K562 (cell line): Measurements from ENCODE around the gene KPNB1. TPM values are rescaled to one million over a fixed set of nuclear protein-coding genes. Genes with fewer than 3 reads are reported as not detected.

Experiments used
- BCOR ChIP-seq: fragments of 450-650 bp; IDR thresholded peaks from 2 replicates; pipeline ENCODE4 v1.6.1; 2016
- CCNT2 ChIP-seq: IDR thresholded peaks from 2 replicates; pipeline ENCODE4 v1.6.1; 2011; ENCODE audit warnings: borderline replicate concordance, low read depth, mild to moderate bottlenecking, moderate library complexity, mixed read lengths, low read length; ENCODE audit not compliant: insufficient read length; ENCODE audit errors: extremely low read depth
- CSDE1 ChIP-seq, 2 experiments: fragments of 450-650 bp; IDR thresholded peaks; 2 replicates each; pipeline ENCODE4 v1.6.1; 2016; ENCODE audit warnings: mild to moderate bottlenecking in 1 of 2
- ELK3 ChIP-seq: fragments of 450-650 bp; formaldehyde crosslinking; IDR thresholded peaks from 2 replicates; pipeline ENCODE4 v1.4.0; 2020; ENCODE audit warnings: mild to moderate bottlenecking
- HDAC6 ChIP-seq: IDR thresholded peaks from 2 replicates; pipeline ENCODE4 v1.6.1; 2012; ENCODE audit warnings: low read depth, mild to moderate bottlenecking, control low read depth, inconsistent platforms, low read length, moderate library complexity
- HNRNPK ChIP-seq: fragments of 200-400 bp; formaldehyde crosslinking; IDR thresholded peaks from one replicate; pipeline ENCODE4 v1.6.1; 2018; ENCODE audit warnings: mild to moderate bottlenecking, low read depth, low read length; ENCODE audit not compliant: poor library complexity, severe bottlenecking
- MNT ChIP-seq, 2 experiments: fragments of 450-650 bp; conservative IDR thresholded peaks; 2 replicates each; pipeline ENCODE4 v1.6.1; 2017; ENCODE audit warnings: mild to moderate bottlenecking in 2 of 2, moderate library complexity in 2 of 2
- RBM34 ChIP-seq: fragments of 200-400 bp; formaldehyde crosslinking; IDR thresholded peaks from 2 replicates; pipeline ENCODE4 v1.6.1; 2018; ENCODE audit warnings: low read length, borderline replicate concordance; ENCODE audit not compliant: insufficient read depth
- REST ChIP-seq, 2 experiments: fragments of 450-650 bp; formaldehyde crosslinking in 1 of 2; IDR thresholded peaks; 2 replicates each; pipeline versions ENCODE4 v1.4.0 to v1.6.1; 2014 to 2020; ENCODE audit warnings: mild to moderate bottlenecking in 2 of 2, borderline replicate concordance in 1 of 2, low read depth in 1 of 2
- SP2 ChIP-seq: IDR thresholded peaks from 2 replicates; pipeline ENCODE4 v1.6.1; 2011; ENCODE audit warnings: mild to moderate bottlenecking, low read depth, low read length, moderate library complexity; ENCODE audit not compliant: poor library complexity, severe bottlenecking; ENCODE audit errors: extremely low read depth
- SRSF1 ChIP-seq: fragments of 200-400 bp; formaldehyde crosslinking; IDR thresholded peaks from 2 replicates; pipeline ENCODE4 v1.6.1; 2017; ENCODE audit warnings: mild to moderate bottlenecking, low read depth, low read length, moderate library complexity
- STAT5A ChIP-seq: IDR thresholded peaks from 2 replicates; pipeline ENCODE4 v1.6.1; 2012; ENCODE audit warnings: low read length, inconsistent platforms, borderline replicate concordance
- TBP ChIP-seq: optimal IDR thresholded peaks from 2 replicates; pipeline ENCODE3; 2011; ENCODE audit warnings: low read depth, low read length, improper control_type of control experiment
- U2AF1 ChIP-seq: fragments of 200-400 bp; formaldehyde crosslinking; optimal IDR thresholded peaks from 2 replicates; pipeline ENCODE3; 2017; ENCODE audit warnings: mild to moderate bottlenecking, low read depth, low read length, moderate library complexity
- ZNF57 ChIP-seq: fragments of 450-650 bp; formaldehyde crosslinking; IDR thresholded peaks from 2 replicates; pipeline ENCODE4 v1.4.0; 2020; ENCODE audit warnings: mild to moderate bottlenecking, moderate library complexity
- polyA plus RNA-seq, 8 experiments: library from polyadenylated mRNA; depleted of rRNA in 4 of 8; stranded (reverse) in 5 of 8; unstranded in 3 of 8; fragments of >200 nt; fragmentation: Nextera tagmentation in 2 of 8; fragmentation: Illumina TruSeq in 1 of 8; extraction: Ambion mirVana in 2 of 8; extraction: Trizol in 1 of 8; gene quantifications; 2 replicates each; pipeline versions ENCODE4 v1.2.1 to v1.2.3, GENCODE V29; 2011 to 2014; ENCODE audit warnings: inconsistent platforms in 1 of 8, missing spikeins in 1 of 8
- total RNA-seq, 7 experiments: library from RNA; depleted of rRNA in 6 of 7; stranded (reverse); fragments of >200 nt in 6 of 7; fragmentation: Illumina TruSeq in 2 of 7; extraction: Trizol in 2 of 7; gene quantifications; 2 replicates each; pipeline versions ENCODE4 v1.2.1 to v1.2.3, GENCODE V29; 2011 to 2021; ENCODE audit warnings: low replicate concordance in 1 of 7

The KPNB1 gene
- total and polyA plus RNA-seq, 9 of the 15 experiments (the other 6 are each of a cell fraction or from before 2014, with no cell fraction given): 154 to 622 (median 354) TPM

GRCh38 chr17:47650525-47651522 is 1.1 kb downstream of the KPNB1 start (continued):
- TF ChIP-seq REST (IDR thresholded peaks at IDR 0.05; ENCODE audit: borderline replicate concordance) (no peak), REST (CRISPR knock-in tag; IDR thresholded peaks at IDR 0.05; ENCODE audit: low read depth) (no peak), SRSF1 (no peak), U2AF1 (no peak), MNT (conservative IDR thresholded peaks at IDR 0.05) (peak; percentile 88 to 96), ZNF57 (CRISPR knock-in tag) (no peak), HNRNPK (peak; percentile 94), SP2 (peak; percentile 81), BCOR (0 out of 2 replicates have a peak, but pooled peaks have one; percentile 22), RBM34 (no peak), CSDE1 (IDR thresholded peaks at IDR 0.05) (no peak), TBP (peak; percentile 28), CCNT2 (peak; percentile 80), STAT5A (no peak), HDAC6 (no peak), ELK3 (no peak)
